Activated CD8-positive, alpha-beta T cell treated with anti-CD3 and anti-CD28 coated beads for 36 hours (primary cell): ENCODE measurements around the gene CFAP221. TPM values are rescaled to one million over a fixed set of nuclear protein-coding genes. Genes with fewer than 3 reads are reported as not detected.

Experiments
- ATAC-seq: fragments of 200-7000 bp; cut with Tn5 transposase; one replicate; pipeline ENCODE4 v1.10.0; 2021; ENCODE audit warnings: mild to moderate bottlenecking, moderate library complexity
- CTCF ChIA-PET: fragments of 350-600 bp; sonication (Branson Sonifier 250); formaldehyde crosslinking; loops from one replicate; lab custom pipeline; 2021; ENCODE audit warnings: antibody characterized with exemption; lab: Charles Lee
- POLR2A ChIA-PET: fragments of 350-600 bp; sonication (Branson Sonifier 250); formaldehyde crosslinking; loops from one replicate; lab custom pipeline; 2021; ENCODE audit warnings: antibody characterized with exemption; lab: Charles Lee
- DNase-seq: peaks from one replicate; pipeline ENCODE4 v3.0.0-alpha.2; 2020
- H3K27ac Mint-ChIP-seq: one replicate; pipeline ENCODE4 v1.8.0; 2021; ENCODE audit warnings: mild to moderate bottlenecking, mixed read lengths
- H3K27me3 Mint-ChIP-seq: one replicate; pipeline ENCODE4 v1.8.0; 2021; ENCODE audit warnings: mixed read lengths
- H3K36me3 Mint-ChIP-seq: one replicate; pipeline ENCODE4 v1.8.0; 2021; ENCODE audit warnings: low read depth, mixed read lengths
- H3K4me1 Mint-ChIP-seq: one replicate; pipeline ENCODE4 v1.8.0; 2021; ENCODE audit warnings: low read depth, mixed read lengths
- H3K4me3 Mint-ChIP-seq: one replicate; pipeline ENCODE4 v1.8.0; 2021; ENCODE audit warnings: mild to moderate bottlenecking, moderate library complexity, mixed read lengths
- H3K9me3 Mint-ChIP-seq: one replicate; pipeline ENCODE4 v1.8.0; 2021; ENCODE audit warnings: mixed read lengths
- intact Hi-C: fragments of 100-400 bp; cut with micrococcal nuclease; formaldehyde crosslinking; loops from one replicate; pipeline ENCODE4 v1.10.0; 2022
- total RNA-seq, 2 experiments: library from RNA; stranded (reverse); gene quantifications; one replicate each; pipeline ENCODE4 v1.2.3, GENCODE V29; 2021
- TF ChIP-seq, protein P1 (sequence below): fragments of 200-600 bp; IDR thresholded peaks from one replicate; pipeline ENCODE4 v1.8.0; 2022; ENCODE audit warnings: antibody characterized with exemption, mild to moderate bottlenecking

CFAP221 gene
- total RNA-seq, 2 experiments from 2014 or later: not detected

DNA sequence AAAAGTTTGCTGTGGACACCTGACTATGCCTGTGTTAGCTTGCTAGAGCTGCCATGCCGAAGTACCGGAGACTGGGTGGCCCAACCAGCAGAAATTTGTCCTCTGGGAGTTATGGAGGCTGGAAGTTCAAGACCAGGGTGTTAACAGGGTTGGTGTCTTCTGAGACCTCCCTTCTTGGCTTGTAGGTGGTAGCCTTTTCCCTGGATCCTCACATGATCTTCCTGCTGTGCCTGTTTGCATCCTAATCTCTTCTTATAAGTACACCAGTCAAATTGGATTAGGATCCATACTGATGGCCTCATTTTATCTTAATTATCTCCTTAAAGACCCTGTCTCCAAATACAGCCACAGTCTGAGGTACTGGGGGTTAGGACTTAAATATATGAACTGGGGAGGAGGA, 135.6 kb downstream of the CFAP221 start:
- CTCF ChIA-PET: interaction anchor here (2.9 kb wide), 1 partner anchor 496 kb away, joined by 19 read pairs; no protein-coding TSS in a partner anchor
- intact Hi-C loops: no loop called here
- Mint-ChIP-seq H3K27me3 (no peaks in the 10 kb centered on the region), H3K4me3 (peak overlapping the region; percentile 99), H3K9me3 (no peaks in the 10 kb centered on the region), H3K4me1 (peaks cover 41% of the 10 kb centered on the region), H3K36me3 (peaks cover 24% of the 10 kb centered on the region), H3K27ac (peak overlapping the region; percentile 95)
- TF ChIP-seq, protein P1, sequence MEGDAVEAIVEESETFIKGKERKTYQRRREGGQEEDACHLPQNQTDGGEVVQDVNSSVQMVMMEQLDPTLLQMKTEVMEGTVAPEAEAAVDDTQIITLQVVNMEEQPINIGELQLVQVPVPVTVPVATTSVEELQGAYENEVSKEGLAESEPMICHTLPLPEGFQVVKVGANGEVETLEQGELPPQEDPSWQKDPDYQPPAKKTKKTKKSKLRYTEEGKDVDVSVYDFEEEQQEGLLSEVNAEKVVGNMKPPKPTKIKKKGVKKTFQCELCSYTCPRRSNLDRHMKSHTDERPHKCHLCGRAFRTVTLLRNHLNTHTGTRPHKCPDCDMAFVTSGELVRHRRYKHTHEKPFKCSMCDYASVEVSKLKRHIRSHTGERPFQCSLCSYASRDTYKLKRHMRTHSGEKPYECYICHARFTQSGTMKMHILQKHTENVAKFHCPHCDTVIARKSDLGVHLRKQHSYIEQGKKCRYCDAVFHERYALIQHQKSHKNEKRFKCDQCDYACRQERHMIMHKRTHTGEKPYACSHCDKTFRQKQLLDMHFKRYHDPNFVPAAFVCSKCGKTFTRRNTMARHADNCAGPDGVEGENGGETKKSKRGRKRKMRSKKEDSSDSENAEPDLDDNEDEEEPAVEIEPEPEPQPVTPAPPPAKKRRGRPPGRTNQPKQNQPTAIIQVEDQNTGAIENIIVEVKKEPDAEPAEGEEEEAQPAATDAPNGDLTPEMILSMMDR: no peak
- ATAC-seq (no peak), DNase-seq (no peak)
- POLR2A ChIA-PET: interaction anchor here (1.1 kb wide), 1 partner anchor 17 kb away, joined by 3 read pairs; no protein-coding TSS in a partner anchor

DNA sequence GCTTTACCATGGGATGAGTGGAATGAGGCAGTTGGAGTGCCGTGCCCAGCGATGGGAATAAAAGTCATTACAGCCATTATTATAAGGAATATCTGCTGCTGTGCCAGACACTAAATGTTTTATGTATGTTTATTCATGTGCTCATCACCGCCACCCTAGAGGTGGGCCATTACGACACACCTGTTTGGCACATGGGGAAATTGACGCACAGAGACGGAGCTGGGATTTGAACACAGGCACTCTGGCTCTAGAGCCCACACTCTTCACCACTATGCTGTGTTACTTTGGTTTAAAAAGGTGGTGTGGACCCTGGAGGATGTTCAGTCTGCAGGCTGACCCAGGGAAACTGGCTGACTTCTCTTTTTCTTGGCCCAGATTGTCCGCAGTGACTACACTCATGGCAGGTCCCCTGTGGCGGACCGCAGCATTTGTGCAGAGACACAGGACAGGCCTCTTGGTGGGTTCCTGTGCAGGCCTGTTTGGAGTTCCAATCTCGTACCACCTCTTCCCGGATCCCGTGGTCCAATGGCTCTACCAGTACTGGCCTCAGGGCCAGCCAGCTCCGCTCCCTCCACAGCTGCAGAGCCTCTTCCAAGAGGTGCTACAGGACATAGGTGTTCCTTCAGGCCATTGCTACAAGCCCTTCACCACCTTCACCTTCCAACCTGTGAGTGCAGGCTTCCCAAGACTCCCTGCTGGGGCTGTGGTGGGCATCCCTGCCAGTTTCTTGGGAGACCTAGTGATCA, 136.4 kb downstream of the CFAP221 start:
- Mint-ChIP-seq H3K27me3 (no peaks in the 10 kb centered on the region), H3K4me3 (peak overlapping the region; percentile 99), H3K4me1 (peaks cover 41% of the 10 kb centered on the region), H3K9me3 (no peaks in the 10 kb centered on the region), H3K36me3 (peaks cover 24% of the 10 kb centered on the region), H3K27ac (no peak overlapping the region)
- CTCF ChIA-PET: interaction anchor here (1.4 to 2.9 kb wide), 2 partner anchors 494 to 495 kb away, joined by 3 to 19 read pairs; no protein-coding TSS in a partner anchor
- ATAC-seq: no peak
- TF ChIP-seq, protein P1: no peak
- intact Hi-C loops: no loop called here
- POLR2A ChIA-PET: interaction anchor here (0.8 to 1.1 kb wide), 3 partner anchors 11 to 16 kb away, joined by 3 to 4 read pairs (median 3); no protein-coding TSS in a partner anchor
- DNase-seq: no peak

DNA sequence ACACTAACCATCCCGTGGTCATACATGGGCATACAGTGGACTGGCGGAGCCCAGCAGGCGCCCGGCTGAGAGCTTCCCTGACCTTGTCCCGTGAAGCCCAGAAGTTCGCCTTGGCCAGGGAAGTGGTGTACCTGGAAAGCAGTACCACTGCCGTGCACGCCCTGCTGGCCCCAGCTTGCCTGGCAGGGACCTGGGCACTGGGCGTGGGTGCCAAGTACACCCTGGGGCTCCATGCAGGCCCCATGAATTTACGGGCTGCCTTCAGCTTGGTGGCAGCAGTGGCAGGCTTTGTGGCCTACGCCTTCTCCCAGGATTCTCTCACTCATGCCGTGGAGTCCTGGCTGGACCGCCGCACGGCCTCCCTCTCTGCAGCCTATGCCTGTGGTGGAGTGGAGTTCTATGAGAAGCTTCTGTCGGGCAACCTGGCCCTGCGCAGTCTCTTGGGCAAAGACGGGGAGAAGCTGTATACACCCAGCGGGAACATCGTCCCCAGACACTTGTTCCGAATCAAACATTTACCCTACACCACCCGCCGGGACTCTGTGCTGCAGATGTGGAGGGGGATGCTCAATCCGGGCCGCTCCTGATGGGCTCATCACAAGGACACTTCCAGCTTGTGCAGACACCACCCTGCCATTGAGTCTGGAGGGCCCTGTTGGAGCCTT, 137.1 kb downstream of the CFAP221 start:
- ATAC-seq: no peak
- no peak for DNase-seq
- ChIA-PET CTCF (interaction anchor here (1.4 kb wide), 1 partner anchor 494 kb away, joined by 3 read pairs; no protein-coding TSS in a partner anchor), POLR2A (interaction anchor here (0.6 to 0.9 kb wide), 4 partner anchors 11 to 1078 kb away, joined by 3 to 4 read pairs (median 4); no protein-coding TSS in a partner anchor)
- no peaks in the 10 kb centered on the region for H3K27me3 Mint-ChIP-seq
- intact Hi-C loops: no loop called here
- peaks cover 24% of the 10 kb centered on the region for H3K36me3 Mint-ChIP-seq
- TF ChIP-seq, protein P1: no peak
- H3K27ac Mint-ChIP-seq: no peak overlapping the region
- no peaks in the 10 kb centered on the region for H3K9me3 Mint-ChIP-seq
- H3K4me1 Mint-ChIP-seq: peaks cover 41% of the 10 kb centered on the region
- H3K4me3 Mint-ChIP-seq: no peak overlapping the region

DNA sequence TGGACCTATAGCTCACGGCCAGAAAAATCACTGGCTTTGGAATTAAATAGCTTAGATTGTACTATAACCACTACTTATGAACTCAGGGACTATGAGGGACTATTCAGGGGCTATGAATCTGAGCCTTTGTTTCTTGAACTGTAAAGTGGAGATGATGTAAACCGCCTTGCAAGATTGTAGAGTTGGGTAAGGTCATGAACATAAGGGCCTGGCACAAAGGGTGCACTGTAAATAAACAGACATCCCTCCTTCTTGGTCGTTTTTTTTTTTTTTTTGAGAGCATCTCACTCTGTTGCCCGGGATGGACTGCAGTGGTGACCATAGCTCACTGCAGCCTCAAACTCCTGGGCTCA, 137.6 kb downstream of the CFAP221 start:
- H3K27ac Mint-ChIP-seq: no peak overlapping the region
- no peak for DNase-seq
- intact Hi-C loops: no loop called here
- no peaks in the 10 kb centered on the region for H3K9me3 Mint-ChIP-seq
- TF ChIP-seq, protein P1: no peak
- POLR2A ChIA-PET: interaction anchor here (0.6 to 0.9 kb wide), 3 partner anchors 13 to 1077 kb away, joined by 3 to 4 read pairs (median 3); no protein-coding TSS in a partner anchor
- no peak overlapping the region for H3K4me3 Mint-ChIP-seq
- CTCF ChIA-PET: interaction anchor here (1.4 kb wide), 1 partner anchor 493 kb away, joined by 3 read pairs; no protein-coding TSS in a partner anchor
- H3K27me3 Mint-ChIP-seq: no peaks in the 10 kb centered on the region
- peaks cover 24% of the 10 kb centered on the region for H3K36me3 Mint-ChIP-seq
- peaks cover 41% of the 10 kb centered on the region for H3K4me1 Mint-ChIP-seq
- ATAC-seq: no peak
